Activated T-cell treated with anti-CD3 and anti-CD28 coated beads for 48 hours (primary cell): ENCODE measurements around the gene HHATL.

Experiments
- DNase-seq: peaks from one replicate; pipeline ENCODE4 v3.0.0-alpha.2; 2020; ENCODE audit warnings: low read depth

The HHATL gene

DNA sequence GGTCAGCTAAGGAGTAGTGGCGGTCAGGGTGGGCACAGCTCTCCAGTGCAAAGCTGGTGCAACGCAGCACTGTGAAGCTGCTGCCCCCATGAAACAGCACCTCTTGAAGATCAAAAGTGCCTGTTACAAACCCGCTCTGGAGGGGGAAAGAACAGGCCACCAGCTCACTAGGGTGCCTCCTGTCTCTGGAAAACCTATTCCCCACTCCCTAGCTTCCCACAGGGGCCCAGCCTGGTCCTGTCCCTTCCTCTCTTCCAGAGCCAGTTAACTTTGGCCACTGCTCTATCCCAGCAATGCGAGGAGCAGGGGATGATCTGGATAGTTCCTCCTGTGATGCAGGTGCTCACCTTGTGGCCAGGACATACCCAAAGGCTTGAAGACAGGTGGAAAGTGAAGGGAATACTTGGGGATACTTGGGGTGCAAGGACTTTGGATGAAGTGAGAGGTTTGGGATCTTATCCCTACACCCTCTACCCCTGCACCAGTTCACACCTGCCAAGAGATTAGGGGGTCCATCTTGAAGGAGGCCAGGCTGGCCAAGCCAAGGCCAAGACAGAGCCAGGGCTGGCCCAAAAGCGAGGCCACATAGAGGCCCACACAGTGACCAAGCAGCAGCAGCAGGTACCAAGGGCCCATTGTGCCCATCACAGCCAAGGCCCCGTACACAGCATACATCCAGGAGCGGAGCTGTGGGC is 4.2 kb downstream of the HHATL start:
- DNase-seq = no peak

DNA sequence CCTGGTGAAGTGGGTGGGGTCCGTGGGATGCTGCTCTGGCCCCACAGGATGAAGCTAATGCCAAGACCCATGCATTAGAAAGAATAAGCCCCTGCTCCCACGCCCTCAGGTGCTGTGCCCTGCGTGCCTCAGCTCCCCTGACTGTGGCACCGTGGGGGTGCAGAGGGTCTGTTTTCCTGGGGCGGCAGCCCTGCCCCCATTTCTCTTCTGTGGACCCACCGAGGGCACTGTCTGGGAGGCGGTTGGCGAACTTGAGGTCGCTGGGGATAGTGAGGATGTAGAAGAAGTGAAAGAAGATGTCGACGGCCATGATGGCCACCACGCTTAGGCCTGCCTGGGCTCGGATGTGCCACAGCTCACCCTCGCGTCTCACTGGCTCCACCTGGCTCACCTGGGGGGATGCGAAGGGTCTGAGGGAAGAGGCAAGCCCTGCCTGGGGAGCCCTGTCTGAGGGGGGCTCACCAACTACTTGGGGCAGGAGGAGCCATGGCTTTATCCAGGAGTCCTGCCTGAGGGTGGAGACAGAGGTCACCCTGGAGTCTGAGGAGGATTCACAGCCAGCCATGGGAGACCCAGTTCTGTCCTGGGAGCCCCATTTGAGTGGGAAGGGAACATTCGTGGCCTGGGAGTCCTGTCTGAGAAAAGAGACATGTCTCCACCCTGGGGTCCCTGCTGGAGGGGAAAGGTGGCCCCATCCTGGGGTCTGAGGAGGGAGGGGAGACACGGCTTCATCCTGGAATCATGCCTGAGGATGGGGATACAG is 5.1 kb downstream of the HHATL start:
- DNase-seq = no peak

DNA sequence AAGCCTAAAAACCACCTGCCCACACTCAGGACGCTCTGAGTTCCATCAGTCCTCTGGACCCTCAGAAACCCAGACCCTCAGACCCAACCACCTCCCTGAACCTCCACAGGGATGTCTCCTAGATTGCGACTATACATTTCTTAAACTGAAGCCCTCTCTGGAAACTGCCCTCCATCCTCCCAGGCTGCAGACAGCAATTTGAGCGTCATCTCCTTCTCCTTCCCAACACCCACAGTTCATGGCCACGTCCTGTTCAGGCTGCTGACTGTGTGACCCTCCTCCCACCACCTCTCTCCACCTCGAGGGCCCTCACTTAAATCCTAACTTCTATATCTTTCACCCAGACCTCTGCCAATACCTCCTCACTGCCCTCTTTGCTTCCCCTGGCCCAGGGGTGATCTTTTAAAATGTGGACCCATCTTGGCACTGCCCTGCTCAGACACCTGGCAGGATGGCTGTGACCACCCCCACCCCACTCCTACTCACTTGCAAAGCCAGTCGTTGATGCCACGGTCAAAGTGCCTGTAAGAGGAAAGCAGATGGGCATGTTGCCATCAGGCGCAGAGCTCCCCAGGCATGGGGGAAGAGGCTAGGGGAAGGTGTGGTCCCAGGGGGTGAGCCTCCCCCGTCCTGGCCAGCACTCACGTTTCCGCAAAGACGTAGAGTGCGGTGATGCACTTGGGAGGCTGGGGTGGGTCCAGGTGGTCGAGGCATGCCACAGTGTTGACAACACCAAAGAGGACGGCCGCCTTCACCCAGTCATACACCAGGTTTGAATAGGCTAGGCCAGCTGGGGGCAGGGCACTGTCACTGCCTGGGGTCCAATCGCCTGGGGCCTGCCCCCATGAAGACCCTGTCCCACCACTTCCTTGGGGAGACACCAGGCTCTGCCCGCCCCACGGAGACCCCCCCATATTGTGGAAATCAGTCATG is 6.0 kb downstream of the HHATL start:
- DNase-seq = no peak

DNA sequence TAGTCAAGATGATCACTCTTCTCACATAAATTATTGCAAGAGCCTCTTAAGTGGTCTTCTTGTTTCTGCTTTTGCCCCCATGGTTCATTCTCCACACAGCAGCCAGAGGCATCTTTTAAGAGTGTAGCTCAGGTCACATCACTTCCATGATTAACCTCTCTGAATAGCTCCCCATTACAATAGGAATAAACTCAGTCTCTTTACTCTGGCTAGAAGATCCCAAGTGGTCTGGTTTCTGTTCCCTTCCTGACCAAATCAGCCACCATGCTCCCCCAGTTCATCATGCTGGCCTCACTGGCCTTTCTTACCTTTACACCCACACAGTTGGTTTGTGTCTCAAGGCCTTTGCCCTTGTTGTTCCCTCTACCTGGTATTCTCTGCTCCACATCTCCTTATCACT is 8.2 kb downstream of the HHATL start:
- DNase-seq = no peak

DNA sequence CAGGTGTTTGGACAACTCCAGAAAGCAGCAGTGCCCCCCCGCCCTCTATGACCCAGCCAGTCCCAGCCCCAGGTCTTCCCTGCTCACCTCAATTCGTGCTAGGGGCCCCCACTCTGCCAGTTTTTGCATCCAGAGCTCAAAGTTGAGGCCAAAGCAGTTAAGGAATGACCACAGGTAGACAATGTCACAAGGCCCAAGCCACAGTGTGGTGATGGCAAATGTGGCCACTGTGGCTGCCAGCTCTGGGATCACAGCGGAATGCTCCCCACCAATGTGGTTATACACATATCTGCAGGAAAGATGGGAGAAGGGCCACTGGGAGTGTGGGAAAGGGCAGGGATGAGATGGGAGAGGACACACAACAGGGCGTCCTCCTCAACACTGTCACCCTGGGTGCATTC is 9.1 kb downstream of the HHATL start:
- DNase-seq = no peak

DNA sequence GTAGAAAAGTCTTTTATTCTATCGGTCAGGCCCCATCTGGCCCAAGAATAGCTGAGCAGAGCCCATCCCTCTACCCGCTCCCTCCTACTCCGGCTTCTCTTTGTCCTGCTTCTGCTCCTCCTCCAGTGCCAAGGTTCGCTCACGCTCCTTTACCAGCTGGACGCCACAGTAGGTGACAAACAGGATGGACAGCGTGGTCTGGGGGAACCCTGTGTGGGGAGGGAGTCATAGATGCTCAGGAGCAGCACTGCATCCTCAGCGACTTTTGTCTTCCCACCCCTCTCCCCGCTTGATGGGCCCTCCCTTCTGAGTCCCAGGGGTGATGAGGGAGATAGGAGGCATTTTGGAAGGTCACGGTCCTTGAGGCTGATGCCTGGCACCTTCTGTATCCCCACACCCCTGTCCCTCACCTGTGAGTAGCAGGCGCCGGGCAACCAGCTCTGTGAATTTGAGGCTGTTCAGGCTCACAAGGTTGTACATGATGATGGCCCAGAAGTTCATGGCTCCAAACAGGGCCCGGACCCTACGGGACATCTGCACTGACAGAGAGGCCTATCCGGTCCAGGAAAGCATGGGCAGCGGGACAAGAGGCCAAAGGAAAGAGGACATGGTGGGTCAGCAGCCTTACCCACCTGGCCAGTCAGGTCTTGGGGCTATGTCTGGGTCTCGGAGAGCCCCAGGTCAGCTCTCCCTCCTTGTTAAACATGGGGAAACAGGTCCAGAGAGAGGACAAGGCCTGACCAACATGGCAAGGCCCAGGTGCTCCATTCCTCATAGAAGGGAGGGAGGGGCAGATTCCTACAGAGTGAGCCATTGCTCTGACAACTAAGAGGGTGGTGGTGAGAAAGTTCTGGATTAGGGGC is 9.7 kb downstream of the HHATL start:
- DNase-seq = no peak

DNA sequence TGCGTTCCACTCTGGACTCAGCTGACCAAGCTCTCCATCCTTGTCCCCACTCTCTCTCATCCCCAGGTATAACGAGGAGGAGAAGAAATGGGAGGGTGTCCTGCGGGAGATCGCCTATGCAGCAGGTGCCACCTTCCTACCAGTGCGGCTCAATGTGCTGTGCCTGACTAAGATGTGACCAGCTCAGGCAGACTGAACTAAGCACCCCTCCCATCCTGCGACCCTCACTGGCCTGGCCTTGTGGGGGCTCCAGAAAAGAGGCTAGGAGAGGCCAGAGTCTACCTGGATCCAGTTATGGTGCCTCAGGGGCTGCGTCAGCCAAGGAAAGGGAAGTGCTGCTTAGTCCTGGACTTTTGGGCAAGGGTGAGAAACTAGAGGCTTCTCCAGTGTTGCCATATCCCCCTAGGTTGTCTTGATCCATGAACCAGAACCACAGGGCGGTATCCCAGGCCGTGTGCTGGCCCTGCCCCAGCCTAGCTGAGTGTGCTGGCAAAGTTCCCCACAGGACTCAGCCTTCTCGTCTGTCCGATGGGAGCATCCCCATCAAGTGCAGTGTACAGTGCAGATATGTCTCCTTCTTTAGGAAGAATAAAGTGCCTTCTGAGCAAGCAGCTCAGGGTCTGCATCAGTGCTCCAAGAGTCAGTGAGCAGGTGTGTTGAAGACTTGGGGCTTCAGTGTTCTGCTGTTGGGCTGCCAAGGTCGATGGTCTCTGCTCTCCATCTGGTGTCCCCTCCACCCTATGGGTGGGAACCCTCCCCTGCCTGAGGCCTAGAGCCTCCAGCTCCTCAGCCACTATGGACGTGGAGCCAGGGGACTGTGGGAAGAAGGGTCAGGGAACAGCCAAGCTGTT is 10.6 kb downstream of the HHATL start:
- DNase-seq = no peak

DNA sequence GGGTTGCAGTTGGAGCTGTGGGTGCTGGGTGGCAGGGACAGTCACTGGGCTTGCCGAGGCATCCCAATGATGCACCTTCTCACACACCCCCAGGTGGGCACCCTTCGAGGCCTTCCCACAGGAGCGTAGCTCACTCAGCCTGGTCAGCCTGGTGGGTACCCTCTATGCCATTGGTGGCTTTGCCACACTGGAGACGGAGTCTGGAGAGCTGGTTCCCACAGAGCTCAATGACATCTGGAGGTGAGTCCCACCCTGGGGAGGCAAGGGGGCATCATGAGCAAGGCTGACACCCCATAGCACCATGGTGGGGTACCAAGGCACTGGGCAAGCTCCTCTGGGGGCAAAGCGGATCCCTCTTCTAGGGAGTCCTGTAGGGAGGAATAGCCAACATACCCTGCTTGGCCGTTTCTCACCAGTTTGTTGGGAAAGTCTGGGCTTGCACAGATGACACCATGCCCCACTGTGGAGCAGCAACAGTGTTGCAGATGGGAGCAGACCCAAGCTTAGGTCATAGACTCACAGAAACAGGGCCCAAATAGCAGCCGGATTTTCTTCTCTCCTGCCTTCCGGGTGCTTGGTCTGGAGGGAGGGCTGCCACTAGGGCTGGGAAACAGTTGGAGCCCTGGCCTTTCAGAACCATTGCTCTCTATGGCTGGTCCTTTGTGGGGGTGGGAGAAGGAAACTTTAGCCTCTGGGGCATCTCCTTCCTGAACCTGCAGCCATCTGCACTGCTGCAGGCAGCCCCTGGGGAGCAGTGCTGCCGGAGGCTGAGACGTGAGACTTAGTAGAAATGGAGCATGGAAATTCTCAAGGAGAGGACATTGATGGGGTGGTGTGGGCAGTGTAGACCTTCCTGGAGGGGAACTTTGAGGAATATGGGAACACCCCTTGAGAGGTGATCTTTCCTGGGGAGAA is 11.6 kb downstream of the HHATL start:
- DNase-seq = no peak

DNA sequence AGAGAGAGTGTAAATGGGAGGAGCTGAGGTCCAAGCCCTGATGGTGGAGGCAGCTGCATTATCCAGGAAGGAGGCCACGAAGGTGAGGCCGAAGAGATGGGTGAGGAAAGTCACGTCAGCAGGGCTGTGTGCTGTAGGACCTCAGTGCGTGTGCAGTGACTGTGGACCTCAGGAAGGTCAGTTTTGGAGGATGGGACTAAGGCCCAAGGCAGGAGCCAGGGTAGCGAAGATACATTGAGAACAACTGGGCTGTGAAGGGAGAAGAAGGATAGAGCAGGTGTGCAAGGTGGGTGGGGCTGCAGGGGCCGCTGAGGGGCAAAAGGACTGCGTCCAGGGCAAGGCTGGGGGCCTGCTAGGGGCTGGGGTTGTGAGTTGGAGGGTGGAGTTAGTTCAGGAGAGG is 12.4 kb downstream of the HHATL start:
- DNase-seq = no peak

DNA sequence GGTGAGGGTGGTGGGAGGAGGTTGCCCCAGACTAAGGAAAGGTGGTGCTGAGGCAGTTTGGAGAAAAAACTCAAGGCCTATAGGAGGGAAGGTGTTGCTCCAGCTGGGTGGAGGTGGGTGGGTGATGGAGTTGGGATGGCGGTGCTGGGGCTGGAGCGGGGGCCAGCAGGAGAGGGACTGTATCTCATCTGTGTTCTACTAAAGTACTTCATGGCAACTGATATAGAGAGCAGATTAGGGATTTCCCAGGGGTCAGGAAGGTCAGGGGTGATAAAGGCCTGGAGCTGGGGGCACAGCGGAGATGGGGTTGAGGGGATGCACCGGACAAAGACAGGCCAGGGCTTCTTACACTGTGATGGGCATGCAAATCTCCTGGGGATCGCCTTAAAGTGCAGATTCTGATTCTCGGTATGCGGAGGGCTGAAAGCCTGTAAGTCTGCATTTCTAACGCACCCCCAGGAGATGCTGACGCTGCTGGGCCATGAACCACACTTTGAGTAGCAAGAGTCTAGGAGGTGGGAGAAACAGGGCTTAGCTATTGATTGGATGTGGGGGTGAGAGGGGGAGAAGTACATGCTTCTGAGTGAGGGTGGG is 13.1 kb downstream of the HHATL start:
- DNase-seq = no peak

DNA sequence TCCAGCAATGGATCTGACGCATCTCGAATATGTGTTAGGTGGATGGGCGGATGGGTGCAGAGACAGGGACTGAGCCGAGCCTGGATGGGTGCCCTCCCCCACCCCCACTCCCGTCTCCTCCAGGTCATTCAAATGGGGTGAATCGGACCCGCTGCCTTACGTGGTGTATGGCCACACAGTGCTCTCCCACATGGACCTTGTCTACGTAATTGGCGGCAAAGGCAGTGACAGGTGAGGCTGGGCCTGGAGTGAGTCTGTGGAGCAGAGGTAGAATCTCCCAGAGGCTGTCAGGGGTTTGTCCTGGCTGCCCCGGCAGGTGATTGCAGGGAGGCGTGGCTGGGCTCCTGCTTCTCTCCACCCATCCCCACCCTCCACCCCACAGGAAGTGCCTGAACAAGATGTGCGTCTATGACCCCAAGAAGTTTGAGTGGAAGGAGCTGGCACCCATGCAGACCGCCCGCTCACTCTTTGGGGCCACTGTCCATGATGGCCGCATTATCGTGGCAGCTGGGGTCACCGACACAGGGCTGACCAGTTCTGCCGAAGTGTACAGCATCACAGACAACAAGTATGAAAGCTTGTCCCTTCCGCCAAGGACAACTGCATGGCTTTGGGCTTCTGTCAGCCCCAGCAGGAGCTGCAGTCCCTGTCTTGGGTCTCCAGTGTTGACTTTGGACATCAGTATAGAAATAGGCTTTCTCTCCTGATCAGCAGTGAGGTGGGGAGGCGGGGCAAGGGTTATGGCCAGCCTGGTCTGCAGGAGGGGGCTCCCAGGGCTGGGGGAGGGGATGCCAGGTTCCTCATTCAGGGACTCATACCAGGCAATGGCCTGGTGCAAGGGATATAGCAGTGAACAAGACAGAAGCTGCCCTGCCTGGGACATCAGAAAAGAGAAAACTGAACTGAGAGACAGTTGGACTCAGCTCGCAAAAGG is 13.8 kb downstream of the HHATL start:
- no peak for DNase-seq

DNA sequence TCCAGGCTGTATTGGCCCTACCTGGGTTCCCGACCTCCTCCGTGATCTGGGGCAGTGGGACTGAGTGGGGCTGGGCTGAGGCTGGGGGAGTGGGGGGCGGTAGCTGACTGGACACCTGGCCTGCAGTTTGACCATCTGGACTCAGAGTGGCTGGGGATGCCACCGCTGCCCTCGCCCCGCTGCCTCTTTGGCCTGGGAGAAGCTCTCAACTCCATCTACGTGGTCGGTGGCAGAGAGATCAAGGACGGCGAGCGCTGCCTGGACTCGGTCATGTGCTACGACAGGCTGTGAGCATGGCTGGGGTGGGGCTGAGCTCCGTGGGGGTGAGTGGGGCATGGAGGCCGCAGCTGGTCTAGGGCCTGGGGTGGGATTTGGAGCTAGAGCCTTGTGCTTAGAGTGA is 14.6 kb downstream of the HHATL start:
- DNase-seq = no peak

DNA sequence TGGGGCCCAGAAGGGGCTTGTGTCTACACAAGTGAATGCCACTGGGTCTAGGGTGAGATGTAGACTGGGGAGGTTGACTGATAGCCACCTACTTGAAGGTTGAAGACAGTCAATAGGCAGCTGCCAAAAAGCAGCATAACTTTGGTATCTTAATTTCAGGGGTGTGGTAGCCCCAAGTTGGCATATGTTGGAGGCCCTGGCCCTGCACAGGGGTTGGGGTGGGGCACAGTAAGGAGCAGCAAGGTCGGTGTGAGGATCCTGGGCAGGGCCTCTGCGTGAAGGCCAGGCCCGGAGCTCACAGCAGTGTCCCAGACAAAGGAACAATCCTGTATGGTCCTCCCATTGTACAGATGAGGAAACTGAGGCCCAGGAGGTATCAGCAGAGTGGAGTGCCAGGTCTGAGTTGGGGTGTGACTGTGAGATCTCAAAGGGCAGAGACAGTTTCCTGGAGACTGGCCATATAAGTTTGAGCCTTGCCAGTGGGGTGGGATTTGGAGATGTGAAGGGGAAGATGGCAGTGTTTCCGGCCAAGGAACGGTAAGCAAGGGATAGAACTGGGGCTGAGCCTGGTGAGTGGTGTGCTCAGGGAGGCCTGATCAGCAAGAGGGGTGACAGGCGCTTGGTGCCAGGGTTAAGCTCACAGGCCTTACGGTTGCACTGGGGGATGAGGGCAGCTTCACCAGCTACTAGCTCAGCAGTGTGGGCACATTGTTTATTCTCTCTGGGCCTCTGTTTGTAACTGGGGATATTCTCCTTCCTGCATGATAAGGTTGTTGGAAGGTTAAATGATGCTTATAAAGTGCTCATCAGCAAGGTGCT is 15.6 kb downstream of the HHATL start:
- DNase-seq = no peak

DNA sequence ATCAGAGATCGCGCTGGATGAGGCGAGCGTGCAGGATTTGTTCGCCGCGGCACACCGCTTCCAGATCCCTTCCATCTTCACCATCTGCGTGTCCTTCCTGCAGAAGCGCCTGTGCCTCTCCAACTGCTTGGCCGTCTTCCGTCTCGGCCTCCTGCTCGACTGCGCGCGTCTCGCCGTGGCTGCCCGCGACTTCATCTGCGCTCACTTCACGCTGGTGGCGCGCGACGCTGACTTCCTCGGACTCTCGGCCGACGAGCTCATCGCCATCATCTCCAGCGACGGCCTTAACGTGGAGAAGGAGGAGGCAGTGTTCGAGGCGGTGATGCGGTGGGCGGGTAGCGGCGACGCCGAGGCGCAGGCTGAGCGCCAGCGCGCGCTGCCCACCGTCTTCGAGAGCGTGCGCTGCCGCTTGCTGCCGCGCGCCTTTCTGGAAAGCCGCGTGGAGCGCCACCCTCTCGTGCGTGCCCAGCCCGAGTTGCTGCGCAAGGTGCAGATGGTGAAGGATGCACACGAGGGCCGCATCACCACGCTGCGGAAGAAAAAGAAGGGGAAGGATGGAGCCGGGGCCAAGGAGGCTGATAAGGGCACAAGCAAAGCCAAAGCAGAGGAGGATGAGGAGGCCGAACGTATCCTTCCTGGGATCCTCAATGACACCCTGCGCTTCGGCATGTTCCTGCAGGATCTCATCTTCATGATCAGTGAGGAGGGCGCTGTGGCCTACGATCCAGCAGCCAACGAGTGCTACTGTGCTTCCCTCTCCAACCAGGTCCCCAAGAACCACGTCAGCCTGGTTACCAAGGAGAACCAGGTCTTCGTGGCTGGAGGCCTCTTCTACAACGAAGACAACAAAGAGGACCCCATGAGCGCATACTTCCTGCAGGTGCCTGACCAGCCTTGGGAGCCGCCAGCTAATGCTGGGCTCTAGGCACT is 16.4 kb downstream of the HHATL start:
- no peak for DNase-seq

DNA sequence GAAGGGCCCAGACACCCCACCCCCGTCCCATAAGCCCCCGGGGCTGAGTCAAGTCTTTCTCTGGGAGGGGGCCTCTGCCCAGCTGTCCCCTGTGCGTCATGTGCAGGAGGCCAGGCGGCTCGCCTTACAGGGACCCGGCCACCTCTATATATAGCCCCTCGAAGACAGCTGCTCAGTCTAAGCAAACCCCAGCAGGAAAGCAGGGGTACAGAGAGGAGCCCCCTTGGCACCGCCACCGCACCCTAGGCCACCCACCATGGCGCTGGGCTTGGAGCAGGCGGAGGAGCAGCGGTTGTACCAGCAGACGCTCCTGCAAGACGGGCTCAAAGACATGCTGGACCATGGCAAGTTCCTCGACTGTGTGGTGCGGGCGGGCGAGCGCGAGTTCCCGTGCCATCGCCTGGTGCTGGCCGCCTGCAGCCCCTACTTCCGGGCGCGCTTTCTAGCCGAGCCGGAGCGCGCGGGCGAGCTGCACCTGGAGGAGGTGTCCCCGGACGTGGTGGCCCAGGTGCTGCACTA is 17.2 kb downstream of the HHATL start, which contains the start of gene KLHL40:
TSS of gene KLHL40 (plus strand) at position 175 of the 519 bp plus-strand sequence. CDS start at position 257, 82 bp downstream.
- DNase-seq = no peak
